Smooth muscle cell (in vitro differentiated cells): ENCODE measurements around the gene SREBF2. TPM values are rescaled to one million over a fixed set of nuclear protein-coding genes. Genes with fewer than 3 reads are reported as not detected.
"Not testable (repeated sequence)": the region's sequence is repeated elsewhere in the genome, so short reads cannot be mapped to it uniquely, and the experiment has no call there.

Source experiments
- DNase-seq: peaks from one replicate; lab custom pipeline; 2025; ENCODE audit not compliant: unreplicated experiment; lab: John Stamatoyannopoulos, UW
- H2AFZ ChIP-seq: fragments of 200-600 bp; sonication (generic); 2 replicates; pipeline ENCODE4 v1.6.0; 2016; ENCODE audit warnings: antibody characterized with exemption, low read depth, mild to moderate bottlenecking
- H3F3A ChIP-seq: fragments of 200-600 bp; sonication (generic); 2 replicates; pipeline ENCODE4 v1.6.0; 2017; ENCODE audit warnings: antibody characterized with exemption, low read depth
- H3K27ac ChIP-seq: fragments of 200-600 bp; sonication (generic); 2 replicates; pipeline ENCODE4 v1.5.1; 2016; ENCODE audit warnings: low read depth, mild to moderate bottlenecking
- H3K27me3 ChIP-seq: fragments of 200-600 bp; sonication (generic); 2 replicates; pipeline ENCODE4 v1.6.1; 2016; ENCODE audit warnings: low read depth, mild to moderate bottlenecking
- H3K36me3 ChIP-seq: fragments of 200-600 bp; sonication (generic); 2 replicates; pipeline ENCODE4 v1.5.1; 2016; ENCODE audit warnings: low read depth
- H3K4me1 ChIP-seq: fragments of 200-600 bp; sonication (generic); 2 replicates; pipeline ENCODE4 v1.5.1; 2016; ENCODE audit warnings: low read depth
- H3K4me2 ChIP-seq: fragments of 200-600 bp; sonication (generic); 2 replicates; pipeline ENCODE4 v1.6.0; 2016; ENCODE audit warnings: mild to moderate bottlenecking
- H3K4me3 ChIP-seq: fragments of 200-600 bp; sonication (generic); 2 replicates; pipeline ENCODE4 v1.5.1; 2016; ENCODE audit warnings: mild to moderate bottlenecking
- H3K79me2 ChIP-seq: fragments of 200-600 bp; sonication (generic); 2 replicates; pipeline ENCODE4 v1.6.0; 2016; ENCODE audit warnings: low read depth, mild to moderate bottlenecking
- H3K9ac ChIP-seq: fragments of 200-600 bp; sonication (generic); 2 replicates; pipeline ENCODE4 v1.6.0; 2016; ENCODE audit warnings: low read depth
- H3K9me3 ChIP-seq: fragments of 200-600 bp; sonication (generic); replicated peaks from 2 replicates; pipeline ENCODE4 v1.5.1; 2016; ENCODE audit warnings: low read depth
- H4K20me1 ChIP-seq: fragments of 200-600 bp; sonication (generic); 2 replicates; pipeline ENCODE4 v1.6.0; 2016; ENCODE audit warnings: low read depth
- WGBS: methylation state at CpG from one replicate; pipeline ENCODE4 v1.1.7; 2016; ENCODE audit warnings: low lambda C conversion rate; 5-methylcytosine and 5-hydroxymethylcytosine counted together
- polyA plus RNA-seq: library from polyadenylated mRNA; unstranded; fragments of >200 nt; fragmentation: Nextera tagmentation; extraction: Ambion mirVana; gene quantifications from 2 replicates; pipeline ENCODE4 v1.2.1, GENCODE V29; 2016
- total RNA-seq: library from RNA; depleted of rRNA; stranded (reverse); fragments of >200 nt; gene quantifications from 2 replicates; pipeline ENCODE4 v1.2.3, GENCODE V29; 2014
- TF ChIP-seq, protein P1 (sequence below): fragments of 200-600 bp; sonication (generic); IDR thresholded peaks from 2 replicates; pipeline ENCODE4 v1.5.1; 2017; ENCODE audit warnings: borderline replicate concordance, mild to moderate bottlenecking, antibody characterized with exemption; ENCODE audit not compliant: insufficient read depth, poor library complexity, severe bottlenecking

Gene SREBF2
- total and polyA plus RNA-seq, 2 experiments from 2014 or later = 62.9 to 78.2 TPM

DNA sequence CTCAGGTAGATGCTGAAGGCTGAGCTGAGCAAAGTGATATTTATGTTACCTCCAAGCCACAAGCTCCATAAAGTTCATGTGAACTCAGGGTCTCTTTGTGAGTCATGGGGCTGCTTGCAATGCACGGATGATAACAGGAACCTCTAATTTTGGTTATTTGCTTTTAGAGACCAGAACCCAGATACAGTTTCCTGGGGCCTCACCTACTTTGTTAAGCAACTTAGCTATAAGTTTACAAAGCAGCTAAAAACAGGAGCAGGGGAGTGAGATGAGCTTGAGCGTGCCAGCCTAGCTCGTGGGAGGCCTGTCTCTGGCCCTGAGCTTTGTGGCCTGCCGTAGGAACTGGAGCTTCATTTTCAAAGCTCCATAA is 29.2 kb downstream of the SREBF2 start:
- Histone ChIP-seq H3F3A (peaks cover 19% of the 10 kb centered on the region), H3K27ac (peak overlapping the region; percentile 92), H4K20me1 (peaks cover 98% of the 10 kb centered on the region), H3K79me2 (peaks cover 90% of the 10 kb centered on the region), H3K4me1 (peaks cover 14% of the 10 kb centered on the region), H3K36me3 (no peaks in the 10 kb centered on the region), H3K27me3 (no peaks in the 10 kb centered on the region), H3K4me3 (no peak overlapping the region), H3K4me2 (peak overlapping the region; percentile 81), H3K9me3 (no peaks in the 10 kb centered on the region), H2AFZ (no peak overlapping the region), H3K9ac (peak overlapping the region; percentile 69)
- no peak for DNase-seq
- TF ChIP-seq, protein P1, sequence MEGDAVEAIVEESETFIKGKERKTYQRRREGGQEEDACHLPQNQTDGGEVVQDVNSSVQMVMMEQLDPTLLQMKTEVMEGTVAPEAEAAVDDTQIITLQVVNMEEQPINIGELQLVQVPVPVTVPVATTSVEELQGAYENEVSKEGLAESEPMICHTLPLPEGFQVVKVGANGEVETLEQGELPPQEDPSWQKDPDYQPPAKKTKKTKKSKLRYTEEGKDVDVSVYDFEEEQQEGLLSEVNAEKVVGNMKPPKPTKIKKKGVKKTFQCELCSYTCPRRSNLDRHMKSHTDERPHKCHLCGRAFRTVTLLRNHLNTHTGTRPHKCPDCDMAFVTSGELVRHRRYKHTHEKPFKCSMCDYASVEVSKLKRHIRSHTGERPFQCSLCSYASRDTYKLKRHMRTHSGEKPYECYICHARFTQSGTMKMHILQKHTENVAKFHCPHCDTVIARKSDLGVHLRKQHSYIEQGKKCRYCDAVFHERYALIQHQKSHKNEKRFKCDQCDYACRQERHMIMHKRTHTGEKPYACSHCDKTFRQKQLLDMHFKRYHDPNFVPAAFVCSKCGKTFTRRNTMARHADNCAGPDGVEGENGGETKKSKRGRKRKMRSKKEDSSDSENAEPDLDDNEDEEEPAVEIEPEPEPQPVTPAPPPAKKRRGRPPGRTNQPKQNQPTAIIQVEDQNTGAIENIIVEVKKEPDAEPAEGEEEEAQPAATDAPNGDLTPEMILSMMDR = no peak
- 3% methylated on average over 4 of the region's 4 CpGs for WGBS

GRCh38 chr22:41862530-41863266 is 29.8 kb downstream of the SREBF2 start:
- Histone ChIP-seq H3K27ac (peak overlapping the region; percentile 92), H3K27me3 (no peaks in the 10 kb centered on the region), H3K4me1 (peaks cover 14% of the 10 kb centered on the region), H3K4me2 (peak overlapping the region; percentile 81), H3K36me3 (peaks cover under 1% of the 10 kb centered on the region), H3F3A (peaks cover 19% of the 10 kb centered on the region), H4K20me1 (peaks cover 98% of the 10 kb centered on the region), H3K9ac (peak overlapping the region; percentile 69), H3K4me3 (no peak overlapping the region), H3K79me2 (peaks cover 90% of the 10 kb centered on the region), H2AFZ (no peak overlapping the region), H3K9me3 (no peaks in the 10 kb centered on the region)
- TF ChIP-seq, protein P1 = no peak
- no peak for DNase-seq
- WGBS = 50% methylated on average over 11 of the region's 11 CpGs

DNA sequence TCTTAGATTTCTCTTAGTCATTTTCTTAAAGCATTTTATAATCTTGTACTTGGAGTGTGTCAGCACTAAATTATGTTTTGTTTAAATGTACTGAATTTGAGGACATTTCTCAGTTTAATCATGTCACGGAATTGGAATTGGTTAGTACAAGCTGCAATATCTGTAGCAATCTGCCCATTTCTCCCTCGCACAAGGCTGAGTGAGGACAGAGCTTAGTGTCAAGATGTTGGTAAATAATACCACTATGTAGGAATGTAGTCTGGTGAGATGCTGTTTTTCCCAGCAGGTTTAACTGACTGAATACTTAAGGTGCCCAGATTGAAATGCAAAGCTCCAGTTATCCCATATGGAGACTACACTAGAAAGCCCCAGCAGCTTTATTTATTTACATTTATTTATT is 30.6 kb downstream of the SREBF2 start:
- Histone ChIP-seq H4K20me1 (peaks cover 98% of the 10 kb centered on the region), H3K9me3 (no peaks in the 10 kb centered on the region), H3K4me1 (peaks cover 14% of the 10 kb centered on the region), H3K79me2 (peaks cover 82% of the 10 kb centered on the region), H3K4me3 (no peak overlapping the region), H3K4me2 (peak overlapping the region; percentile 81), H3K36me3 (peaks cover 8% of the 10 kb centered on the region), H3K27ac (peak overlapping the region; percentile 92), H3K27me3 (no peaks in the 10 kb centered on the region), H3K9ac (peak overlapping the region; percentile 69), H2AFZ (no peak overlapping the region), H3F3A (peaks cover 19% of the 10 kb centered on the region)
- WGBS = 83% methylated on average over 2 of the region's 2 CpGs
- no peak for DNase-seq
- TF ChIP-seq, protein P1 = no peak

DNA sequence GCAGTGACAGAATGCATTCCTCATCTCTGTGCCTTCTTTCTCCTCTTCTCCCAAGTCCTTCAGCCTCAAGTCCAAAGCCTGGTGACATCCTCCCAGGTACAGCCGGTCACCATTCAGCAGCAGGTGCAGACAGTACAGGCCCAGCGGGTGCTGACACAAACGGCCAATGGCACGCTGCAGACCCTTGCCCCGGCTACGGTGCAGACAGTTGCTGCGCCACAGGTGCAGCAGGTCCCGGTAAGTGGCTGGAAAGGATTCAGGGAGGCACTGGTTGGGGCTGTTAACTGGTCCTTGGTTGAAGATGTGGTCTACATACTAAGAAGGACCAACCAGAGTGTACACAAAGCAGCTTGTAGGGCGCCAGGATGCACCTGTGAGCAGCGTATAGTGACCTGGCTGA is 35.7 kb downstream of the SREBF2 start:
- H4K20me1 ChIP-seq = peaks cover 86% of the 10 kb centered on the region
- no peak overlapping the region for H3K4me2 ChIP-seq
- H3K27me3 ChIP-seq = no peaks in the 10 kb centered on the region
- TF ChIP-seq, protein P1 = no peak
- no peak overlapping the region for H3K4me3 ChIP-seq
- peaks cover 4% of the 10 kb centered on the region for H3F3A ChIP-seq
- peaks cover 41% of the 10 kb centered on the region for H3K79me2 ChIP-seq
- peaks cover 24% of the 10 kb centered on the region for H3K36me3 ChIP-seq
- no peak for DNase-seq
- no peak overlapping the region for H3K27ac ChIP-seq
- H3K9me3 ChIP-seq = no peaks in the 10 kb centered on the region
- no peak overlapping the region for H2AFZ ChIP-seq
- H3K4me1 ChIP-seq = no peaks in the 10 kb centered on the region
- WGBS = 98% methylated on average over 10 of the region's 10 CpGs
- no peak overlapping the region for H3K9ac ChIP-seq

- not testable (repeated sequence) for H2AFZ ChIP-seq, H3F3A ChIP-seq, DNase-seq, H3K9me3 ChIP-seq, H3K4me1 ChIP-seq, H3K27ac ChIP-seq, H3K4me3 ChIP-seq, H3K9ac ChIP-seq, H3K4me2 ChIP-seq, H3K27me3 ChIP-seq
- Histone ChIP-seq H3K36me3 (peaks cover 31% of the 10 kb centered on the region), H4K20me1 (peaks cover 88% of the 10 kb centered on the region), H3K79me2 (peaks cover 27% of the 10 kb centered on the region)
- WGBS = 97% methylated on average over 1 of the region's 1 CpG
These were observed 37.2 kb downstream of the SREBF2 start for GRCh38 chr22:41870081-41870480.
